Measurements from ENCODE around the gene TPP2.

GRCh38 chr13:102724923-102725322 is 128.1 kb downstream of the TPP2 start:
- TF ChIP-seq TCF7L2 (IDR thresholded peaks at IDR 0.05; ENCODE audit: borderline replicate concordance, extremely low read depth, insufficient read depth, insufficient read length) (no peak), POLR2A (IDR thresholded peaks at IDR 0.05; ENCODE audit: borderline replicate concordance, extremely low read depth, insufficient read depth, insufficient read length) (no peak), EZH2 (IDR thresholded peaks at IDR 0.05) (no peak), EZH2phosphoT487 (IDR thresholded peaks at IDR 0.05; ENCODE audit: borderline replicate concordance) (no peak), FOSL1 (IDR thresholded peaks at IDR 0.05; ENCODE audit: low read depth) (no peak), MAX (IDR thresholded peaks at IDR 0.05) (no peak), POLR2AphosphoS5 (IDR thresholded peaks at IDR 0.05; ENCODE audit: low read depth, low read length) (no peak), JUND (IDR thresholded peaks at IDR 0.05) (no peak)
- TF ChIP-seq, protein P1, sequence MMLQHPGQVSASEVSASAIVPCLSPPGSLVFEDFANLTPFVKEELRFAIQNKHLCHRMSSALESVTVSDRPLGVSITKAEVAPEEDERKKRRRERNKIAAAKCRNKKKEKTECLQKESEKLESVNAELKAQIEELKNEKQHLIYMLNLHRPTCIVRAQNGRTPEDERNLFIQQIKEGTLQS (IDR thresholded peaks at IDR 0.05) = no peak
